ENCODE results near the gene BORCS5.

DNA sequence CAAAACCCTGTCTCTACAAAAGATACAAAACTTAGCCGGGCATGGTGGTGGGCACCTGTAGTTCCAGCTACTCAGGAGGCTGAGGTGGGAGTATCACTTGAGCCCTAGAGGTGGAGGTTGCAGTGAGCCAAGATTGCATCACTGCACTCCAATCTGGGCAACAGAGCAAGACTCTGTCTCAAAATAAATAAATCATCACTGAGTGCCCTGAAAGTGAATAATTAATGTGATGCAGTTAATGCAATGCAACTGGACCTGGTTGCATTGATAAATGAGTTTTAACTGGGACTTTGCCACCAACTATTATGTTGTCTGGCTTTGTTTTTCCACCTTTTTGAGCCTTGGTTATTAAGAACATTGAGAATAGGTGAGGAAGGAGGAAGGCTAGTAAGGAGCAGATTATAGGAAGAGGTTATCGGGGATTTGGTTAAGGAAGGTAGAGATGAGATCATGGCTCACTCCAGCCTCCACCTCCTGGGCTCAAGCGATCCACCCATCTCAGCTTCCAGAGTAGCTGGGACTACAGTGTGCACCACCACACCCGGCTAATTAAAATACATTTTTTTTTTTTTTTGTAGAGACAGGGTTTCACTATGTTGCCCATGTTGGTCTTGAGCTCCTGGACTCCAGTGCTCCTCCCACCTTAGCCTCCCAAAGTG lies 8.0 kb downstream of the BORCS5 start:
- no peak for TF ChIP-seq CTCF (IDR thresholded peaks at IDR 0.05)
- no peak for TF ChIP-seq POLR2A (IDR thresholded peaks at IDR 0.05)
- no peak for TF ChIP-seq EP300 (IDR thresholded peaks at IDR 0.05)
